Liver (tissue), 9 donors: Measurements from ENCODE around the gene SYNGR2. TPM values are rescaled to one million over a fixed set of nuclear protein-coding genes. Genes with fewer than 3 reads are reported as not detected.

Experiments used
- DNase-seq: peaks from one replicate; pipeline ENCODE4 v3.0.0-alpha.2; 2017; ENCODE audit warnings: low spot score
- H3K27ac ChIP-seq, 2 donors: one replicate each; pipeline ENCODE4 v1.7.0; 2013; ENCODE audit warnings: inconsistent platforms in 2 of 2, low read length in 2 of 2, control low read depth in 1 of 2, low read depth in 1 of 2, mild to moderate bottlenecking in 1 of 2
- H3K27me3 ChIP-seq, 4 donors: one replicate each; pipeline versions ENCODE4 v1.6.1 to v1.7.0; 2013; ENCODE audit warnings: low read length in 3 of 4, inconsistent platforms in 1 of 4, mild to moderate bottlenecking in 1 of 4, moderate library complexity in 1 of 4; ENCODE audit not compliant: control insufficient read depth in 4 of 4, insufficient read depth in 4 of 4
- H3K36me3 ChIP-seq, 4 donors: one replicate each; pipeline versions ENCODE4 v1.6.1 to v1.7.0; 2013; ENCODE audit warnings: low read length in 3 of 4, mild to moderate bottlenecking in 3 of 4, low read depth in 1 of 4, moderate library complexity in 1 of 4; ENCODE audit not compliant: control insufficient read depth in 4 of 4, insufficient read depth in 3 of 4
- H3K4me1 ChIP-seq, 4 donors: one replicate each; pipeline versions ENCODE4 v1.6.1 to v1.7.0; 2013; ENCODE audit warnings: low read length in 3 of 4, mild to moderate bottlenecking in 3 of 4, moderate library complexity in 1 of 4; ENCODE audit not compliant: control insufficient read depth in 4 of 4, insufficient read depth in 4 of 4
- H3K4me3 ChIP-seq, 3 donors: one replicate each; pipeline versions ENCODE4 v1.6.1 to v1.7.0; 2013; ENCODE audit warnings: low read length in 3 of 3, control low read depth in 1 of 3, low read depth in 1 of 3, mild to moderate bottlenecking in 1 of 3
- H3K9ac ChIP-seq, 2 donors: one replicate each; pipeline ENCODE4 v1.7.0; 2013; ENCODE audit warnings: low read length in 2 of 2, mild to moderate bottlenecking in 2 of 2, moderate library complexity in 2 of 2, control low read depth in 1 of 2, low read depth in 1 of 2
- H3K9me3 ChIP-seq, 4 donors: one replicate each; pipeline versions ENCODE4 v1.6.1 to v1.7.0; 2013; ENCODE audit warnings: low read length in 3 of 4; ENCODE audit not compliant: control insufficient read depth in 4 of 4
- EGR1 ChIP-seq, 2 donors: IDR thresholded peaks; 2 replicates each; pipeline ENCODE4 v1.6.1; 2016 to 2018; ENCODE audit warnings: antibody characterized with exemption in 2 of 2, low read depth in 2 of 2
- FOXA1 ChIP-seq: IDR thresholded peaks from 2 replicates; pipeline ENCODE4 v1.6.1; 2016; ENCODE audit warnings: antibody characterized with exemption
- FOXA2 ChIP-seq: IDR thresholded peaks from 2 replicates; pipeline ENCODE4 v1.6.1; 2016; ENCODE audit warnings: antibody characterized with exemption
- GABPA ChIP-seq, 2 donors: IDR thresholded peaks in 1 of 2; conservative IDR thresholded peaks in 1 of 2; 2 replicates each; pipeline ENCODE4 v1.6.1; 2016; ENCODE audit warnings: antibody characterized with exemption in 2 of 2, mild to moderate bottlenecking in 1 of 2, moderate library complexity in 1 of 2
- HNF4A ChIP-seq, 2 donors: conservative IDR thresholded peaks; 2 replicates each; pipeline ENCODE4 v1.6.1; 2016; ENCODE audit warnings: antibody characterized with exemption in 2 of 2, mild to moderate bottlenecking in 2 of 2
- HNF4G ChIP-seq: IDR thresholded peaks from 2 replicates; pipeline ENCODE4 v1.6.1; 2016; ENCODE audit warnings: antibody characterized with exemption
- JUND ChIP-seq, 2 donors: IDR thresholded peaks; 2 replicates each; pipeline ENCODE4 v1.6.1; 2016; ENCODE audit warnings: antibody characterized with exemption in 2 of 2
- NR2F2 ChIP-seq: IDR thresholded peaks from 2 replicates; pipeline ENCODE4 v1.6.1; 2016; ENCODE audit warnings: antibody characterized with exemption
- RAD21 ChIP-seq, 2 donors: IDR thresholded peaks; 2 replicates each; pipeline ENCODE4 v1.6.1; 2016; ENCODE audit warnings: antibody characterized with exemption in 2 of 2, mild to moderate bottlenecking in 2 of 2
- RXRA ChIP-seq, 2 donors: IDR thresholded peaks; 2 replicates each; pipeline ENCODE4 v1.6.1; 2017 to 2018; ENCODE audit warnings: antibody characterized with exemption in 2 of 2, mild to moderate bottlenecking in 1 of 2
- SP1 ChIP-seq: IDR thresholded peaks from 2 replicates; pipeline ENCODE4 v1.6.1; 2018; ENCODE audit warnings: antibody characterized with exemption, mild to moderate bottlenecking
- TAF1 ChIP-seq: conservative IDR thresholded peaks from 2 replicates; pipeline ENCODE4 v1.6.1; 2016; ENCODE audit warnings: antibody characterized with exemption, mild to moderate bottlenecking
- YY1 ChIP-seq: IDR thresholded peaks from 2 replicates; pipeline ENCODE4 v1.6.1; 2016; ENCODE audit warnings: antibody characterized with exemption, mild to moderate bottlenecking
- WGBS: extraction: QIAGEN DNeasy Blood & Tissue Kit; methylation state at CpG from one replicate; pipeline ENCODE4 v1.1.7; 2013; 5-methylcytosine and 5-hydroxymethylcytosine counted together
- polyA plus RNA-seq, 2 donors: library from polyadenylated mRNA; stranded (reverse) in 1 of 2; unstranded in 1 of 2; fragments of 200-250 nt in 1 of 2; fragments of >200 nt in 1 of 2; fragmentation: Nextera tagmentation in 1 of 2; extraction: Ambion mirVana in 1 of 2; gene quantifications; one replicate each; pipeline versions ENCODE4 v1.2.1 to v1.2.3, GENCODE V29; 2013 to 2015
- total RNA-seq, 2 donors: library from RNA; depleted of rRNA; stranded (reverse); fragments of >200 nt; gene quantifications; one replicate each; pipeline ENCODE4 v1.2.3, GENCODE V29; 2014
- TF ChIP-seq, protein P1 (sequence below): IDR thresholded peaks from 2 replicates; pipeline ENCODE4 v1.6.1; 2016; ENCODE audit warnings: antibody characterized with exemption
- TF ChIP-seq, protein P2 (sequence below): fragments of 150-350 bp; IDR thresholded peaks from 2 replicates; pipeline ENCODE4 v1.5.1; 2017; ENCODE audit warnings: improper control_type of control experiment, low read depth, low read length; ENCODE audit not compliant: missing input control
- TF ChIP-seq, protein P3 (sequence below): IDR thresholded peaks from 2 replicates; pipeline ENCODE4 v1.6.1; 2016; ENCODE audit warnings: antibody characterized with exemption
- TF ChIP-seq, protein P4 (sequence below): IDR thresholded peaks from 2 replicates; pipeline ENCODE4 v1.6.1; 2016; ENCODE audit warnings: antibody characterized with exemption
- TF ChIP-seq, protein P5 (sequence below): IDR thresholded peaks from 2 replicates; pipeline ENCODE4 v1.6.1; 2016; ENCODE audit warnings: antibody characterized with exemption, mild to moderate bottlenecking
- donor health status: healthy.
- donor health status: healthy.
- donor health status: healthy.
- donor health status: healthy.
- donor health status: healthy.

The SYNGR2 gene
- total and polyA plus RNA-seq, 4 donors, result 27.9 to 84.7 (median 55.2) TPM

DNA sequence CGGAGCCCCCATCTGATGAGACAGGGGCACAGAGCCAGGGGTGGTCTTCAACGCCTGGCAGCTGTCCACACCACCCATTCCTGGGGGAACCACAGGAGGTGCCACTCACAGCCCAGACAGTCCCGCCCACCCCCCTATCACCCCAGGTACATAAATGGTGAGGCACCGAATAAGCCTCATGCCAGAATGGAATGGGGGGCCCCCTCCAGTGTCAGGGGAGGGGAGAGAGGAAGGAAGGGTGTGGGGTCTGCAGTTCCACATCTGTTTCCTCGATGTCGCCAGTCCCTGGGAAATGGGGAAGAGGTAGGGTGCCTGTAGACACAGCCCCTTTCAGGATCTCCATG is 41.5 kb upstream of the SYNGR2 start:
- Histone ChIP-seq H3K27ac (peak overlapping the region; percentile 80 to 81), H3K27me3 (no peaks in the 10 kb centered on the region), H3K4me1 (peaks cover 3 to 37% (median 15%) of the 10 kb centered on the region in 4 donors), H3K9ac (no peak overlapping the region), H3K36me3 (peaks cover 0 to 3% (median 0%) of the 10 kb centered on the region in 4 donors), H3K9me3 (no peaks in the 10 kb centered on the region), H3K4me3 (no peak overlapping the region)
- WGBS, result 63% methylated on average over 6 of the region's 6 CpGs
- no peak for DNase-seq
- no peak for TF ChIP-seq RAD21 (IDR thresholded peaks at IDR 0.05)
- TF ChIP-seq, protein P1, sequence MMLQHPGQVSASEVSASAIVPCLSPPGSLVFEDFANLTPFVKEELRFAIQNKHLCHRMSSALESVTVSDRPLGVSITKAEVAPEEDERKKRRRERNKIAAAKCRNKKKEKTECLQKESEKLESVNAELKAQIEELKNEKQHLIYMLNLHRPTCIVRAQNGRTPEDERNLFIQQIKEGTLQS, result no peak
- TF ChIP-seq, protein P2, sequence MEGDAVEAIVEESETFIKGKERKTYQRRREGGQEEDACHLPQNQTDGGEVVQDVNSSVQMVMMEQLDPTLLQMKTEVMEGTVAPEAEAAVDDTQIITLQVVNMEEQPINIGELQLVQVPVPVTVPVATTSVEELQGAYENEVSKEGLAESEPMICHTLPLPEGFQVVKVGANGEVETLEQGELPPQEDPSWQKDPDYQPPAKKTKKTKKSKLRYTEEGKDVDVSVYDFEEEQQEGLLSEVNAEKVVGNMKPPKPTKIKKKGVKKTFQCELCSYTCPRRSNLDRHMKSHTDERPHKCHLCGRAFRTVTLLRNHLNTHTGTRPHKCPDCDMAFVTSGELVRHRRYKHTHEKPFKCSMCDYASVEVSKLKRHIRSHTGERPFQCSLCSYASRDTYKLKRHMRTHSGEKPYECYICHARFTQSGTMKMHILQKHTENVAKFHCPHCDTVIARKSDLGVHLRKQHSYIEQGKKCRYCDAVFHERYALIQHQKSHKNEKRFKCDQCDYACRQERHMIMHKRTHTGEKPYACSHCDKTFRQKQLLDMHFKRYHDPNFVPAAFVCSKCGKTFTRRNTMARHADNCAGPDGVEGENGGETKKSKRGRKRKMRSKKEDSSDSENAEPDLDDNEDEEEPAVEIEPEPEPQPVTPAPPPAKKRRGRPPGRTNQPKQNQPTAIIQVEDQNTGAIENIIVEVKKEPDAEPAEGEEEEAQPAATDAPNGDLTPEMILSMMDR, result no peak
- TF ChIP-seq HNF4G, result no peak
- TF ChIP-seq FOXA2, result no peak
- TF ChIP-seq NR2F2, result no peak
- no peak for TF ChIP-seq GABPA (IDR thresholded peaks at IDR 0.05 in 1 of 2, conservative IDR thresholded peaks at IDR 0.05 in 1 of 2)
- TF ChIP-seq SP1, result no peak
- TF ChIP-seq EGR1 (IDR thresholded peaks at IDR 0.05; ENCODE audit: low read depth in 2 of 2), result no peak
- TF ChIP-seq, protein P3, sequence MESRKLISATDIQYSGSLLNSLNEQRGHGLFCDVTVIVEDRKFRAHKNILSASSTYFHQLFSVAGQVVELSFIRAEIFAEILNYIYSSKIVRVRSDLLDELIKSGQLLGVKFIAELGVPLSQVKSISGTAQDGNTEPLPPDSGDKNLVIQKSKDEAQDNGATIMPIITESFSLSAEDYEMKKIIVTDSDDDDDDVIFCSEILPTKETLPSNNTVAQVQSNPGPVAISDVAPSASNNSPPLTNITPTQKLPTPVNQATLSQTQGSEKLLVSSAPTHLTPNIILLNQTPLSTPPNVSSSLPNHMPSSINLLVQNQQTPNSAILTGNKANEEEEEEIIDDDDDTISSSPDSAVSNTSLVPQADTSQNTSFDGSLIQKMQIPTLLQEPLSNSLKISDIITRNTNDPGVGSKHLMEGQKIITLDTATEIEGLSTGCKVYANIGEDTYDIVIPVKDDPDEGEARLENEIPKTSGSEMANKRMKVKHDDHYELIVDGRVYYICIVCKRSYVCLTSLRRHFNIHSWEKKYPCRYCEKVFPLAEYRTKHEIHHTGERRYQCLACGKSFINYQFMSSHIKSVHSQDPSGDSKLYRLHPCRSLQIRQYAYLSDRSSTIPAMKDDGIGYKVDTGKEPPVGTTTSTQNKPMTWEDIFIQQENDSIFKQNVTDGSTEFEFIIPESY, result no peak
- TF ChIP-seq HNF4A (conservative IDR thresholded peaks at IDR 0.05), result no peak
- no peak for TF ChIP-seq FOXA1
- TF ChIP-seq, protein P4, sequence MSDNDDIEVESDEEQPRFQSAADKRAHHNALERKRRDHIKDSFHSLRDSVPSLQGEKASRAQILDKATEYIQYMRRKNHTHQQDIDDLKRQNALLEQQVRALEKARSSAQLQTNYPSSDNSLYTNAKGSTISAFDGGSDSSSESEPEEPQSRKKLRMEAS, result no peak
- no peak for TF ChIP-seq JUND (IDR thresholded peaks at IDR 0.05)
- no peak for TF ChIP-seq TAF1
- no peak for TF ChIP-seq RXRA (IDR thresholded peaks at IDR 0.05)
- no peak for TF ChIP-seq YY1
- TF ChIP-seq, protein P5, sequence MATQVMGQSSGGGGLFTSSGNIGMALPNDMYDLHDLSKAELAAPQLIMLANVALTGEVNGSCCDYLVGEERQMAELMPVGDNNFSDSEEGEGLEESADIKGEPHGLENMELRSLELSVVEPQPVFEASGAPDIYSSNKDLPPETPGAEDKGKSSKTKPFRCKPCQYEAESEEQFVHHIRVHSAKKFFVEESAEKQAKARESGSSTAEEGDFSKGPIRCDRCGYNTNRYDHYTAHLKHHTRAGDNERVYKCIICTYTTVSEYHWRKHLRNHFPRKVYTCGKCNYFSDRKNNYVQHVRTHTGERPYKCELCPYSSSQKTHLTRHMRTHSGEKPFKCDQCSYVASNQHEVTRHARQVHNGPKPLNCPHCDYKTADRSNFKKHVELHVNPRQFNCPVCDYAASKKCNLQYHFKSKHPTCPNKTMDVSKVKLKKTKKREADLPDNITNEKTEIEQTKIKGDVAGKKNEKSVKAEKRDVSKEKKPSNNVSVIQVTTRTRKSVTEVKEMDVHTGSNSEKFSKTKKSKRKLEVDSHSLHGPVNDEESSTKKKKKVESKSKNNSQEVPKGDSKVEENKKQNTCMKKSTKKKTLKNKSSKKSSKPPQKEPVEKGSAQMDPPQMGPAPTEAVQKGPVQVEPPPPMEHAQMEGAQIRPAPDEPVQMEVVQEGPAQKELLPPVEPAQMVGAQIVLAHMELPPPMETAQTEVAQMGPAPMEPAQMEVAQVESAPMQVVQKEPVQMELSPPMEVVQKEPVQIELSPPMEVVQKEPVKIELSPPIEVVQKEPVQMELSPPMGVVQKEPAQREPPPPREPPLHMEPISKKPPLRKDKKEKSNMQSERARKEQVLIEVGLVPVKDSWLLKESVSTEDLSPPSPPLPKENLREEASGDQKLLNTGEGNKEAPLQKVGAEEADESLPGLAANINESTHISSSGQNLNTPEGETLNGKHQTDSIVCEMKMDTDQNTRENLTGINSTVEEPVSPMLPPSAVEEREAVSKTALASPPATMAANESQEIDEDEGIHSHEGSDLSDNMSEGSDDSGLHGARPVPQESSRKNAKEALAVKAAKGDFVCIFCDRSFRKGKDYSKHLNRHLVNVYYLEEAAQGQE, result no peak
